ENCODE data around the gene COA8. TPM values are rescaled to one million over a fixed set of nuclear protein-coding genes. Genes with fewer than 3 reads are reported as not detected.
A peak's percentile ranks its signal among the peaks of the same experiment; 100 is the strongest.

COA8 gene
- total RNA-seq, 2 experiments from 2014 or later: 28.3 to 34.3 TPM

GRCh38 chr14:103540821-103541708 lies 21.7 kb upstream of the COA8 start:
- no peaks in the 10 kb centered on the region for H3K4me1 Mint-ChIP-seq (ENCODE audit: low read depth)
- no peaks in the 10 kb centered on the region for H3K27me3 Mint-ChIP-seq (ENCODE audit: low read depth)
- H3K4me3 Mint-ChIP-seq: no peak overlapping the region
- ChIA-PET CTCF (no interaction called here), POLR2A (no interaction called here)
- DNase-seq: no peak
- H3K36me3 Mint-ChIP-seq (ENCODE audit: low read depth): no peaks in the 10 kb centered on the region
- H3K27ac Mint-ChIP-seq: no peak overlapping the region
- ATAC-seq: no peak
- no peaks in the 10 kb centered on the region for H3K9me3 Mint-ChIP-seq (ENCODE audit: insufficient read depth)

DNA sequence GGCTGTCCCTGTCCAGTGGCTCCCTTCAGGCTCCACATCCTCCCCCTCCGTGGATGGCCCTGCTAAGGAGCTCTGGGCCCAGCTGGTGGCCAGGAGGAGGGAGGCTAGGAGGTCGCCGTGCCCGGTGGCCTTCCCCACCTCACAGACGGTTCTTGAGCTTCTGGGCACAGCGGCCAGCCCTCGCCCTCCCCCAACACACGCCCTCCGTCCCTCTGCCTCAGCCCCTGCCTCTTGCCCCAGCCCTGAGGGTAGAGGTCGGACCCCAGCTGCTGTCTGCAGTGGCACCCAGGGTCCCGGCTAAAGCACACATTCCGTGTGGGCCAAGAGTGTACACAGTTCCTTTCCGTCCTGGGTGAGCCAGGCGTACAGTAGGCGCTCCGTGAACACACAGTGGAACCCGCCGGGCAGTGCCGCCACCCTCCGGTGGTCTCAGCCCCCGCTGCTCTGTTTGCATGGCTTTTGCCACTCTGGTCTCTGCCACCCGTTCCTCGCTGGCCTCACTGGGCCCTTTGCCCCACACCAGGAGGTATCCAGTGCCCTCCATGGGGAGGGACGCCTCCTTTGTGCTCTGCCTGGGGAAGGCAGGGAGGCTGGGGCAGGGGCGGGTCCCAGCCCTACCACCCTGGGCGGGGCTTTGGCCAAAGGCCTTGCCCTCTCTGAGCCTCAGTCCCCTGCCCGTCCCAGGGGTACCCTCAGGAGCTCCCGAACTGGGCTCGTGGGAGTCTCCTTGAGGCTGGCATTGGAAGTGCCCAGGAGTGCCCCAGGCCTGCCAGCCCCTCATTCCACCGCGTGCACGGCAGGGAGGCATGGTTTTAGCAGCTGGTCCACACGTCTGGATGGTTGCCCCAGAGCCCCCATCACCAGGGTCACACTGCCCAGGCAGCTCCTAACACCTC lies 20.8 kb upstream of the COA8 start:
- Mint-ChIP-seq H3K4me3 (no peak overlapping the region), H3K27me3 (ENCODE audit: low read depth) (no peaks in the 10 kb centered on the region), H3K36me3 (ENCODE audit: low read depth) (no peaks in the 10 kb centered on the region), H3K27ac (no peak overlapping the region), H3K4me1 (ENCODE audit: low read depth) (no peaks in the 10 kb centered on the region), H3K9me3 (ENCODE audit: insufficient read depth) (no peaks in the 10 kb centered on the region)
- ChIA-PET CTCF (no interaction called here), POLR2A (no interaction called here)
- DNase-seq: no peak
- no peak for ATAC-seq

- no peaks in the 10 kb centered on the region for H3K36me3 Mint-ChIP-seq (ENCODE audit: low read depth)
- no peak overlapping the region for H3K4me3 Mint-ChIP-seq
- H3K9me3 Mint-ChIP-seq (ENCODE audit: insufficient read depth): no peaks in the 10 kb centered on the region
- H3K27ac Mint-ChIP-seq: no peak overlapping the region
- H3K4me1 Mint-ChIP-seq (ENCODE audit: low read depth): no peaks in the 10 kb centered on the region
- no peaks in the 10 kb centered on the region for H3K27me3 Mint-ChIP-seq (ENCODE audit: low read depth)
- DNase-seq (no peak), ATAC-seq (no peak)
- POLR2A ChIA-PET: no interaction called here
- CTCF ChIA-PET: interaction anchor here (1.3 kb wide), 1 partner anchor 24 kb away, joined by 3 read pairs; no protein-coding TSS in a partner anchor
These were observed 20.1 kb upstream of the COA8 start for GRCh38 chr14:103542605-103543088.

GRCh38 chr14:103543140-103543539 lies 19.6 kb upstream of the COA8 start:
- ATAC-seq (no peak), DNase-seq (no peak)
- ChIA-PET POLR2A (no interaction called here), CTCF (interaction anchor here (1.3 kb wide), 1 partner anchor 24 kb away, joined by 3 read pairs; no protein-coding TSS in a partner anchor)
- Mint-ChIP-seq H3K4me3 (no peak overlapping the region), H3K9me3 (ENCODE audit: insufficient read depth) (no peaks in the 10 kb centered on the region), H3K4me1 (ENCODE audit: low read depth) (no peaks in the 10 kb centered on the region), H3K36me3 (ENCODE audit: low read depth) (no peaks in the 10 kb centered on the region), H3K27me3 (ENCODE audit: low read depth) (no peaks in the 10 kb centered on the region), H3K27ac (no peak overlapping the region)

GRCh38 chr14:103543721-103544387 lies 18.9 kb upstream of the COA8 start:
- no peaks in the 10 kb centered on the region for H3K27me3 Mint-ChIP-seq (ENCODE audit: low read depth)
- ChIA-PET POLR2A (interaction anchor here (0.6 kb wide), 1 partner anchor 14 kb away, joined by 3 read pairs; no protein-coding TSS in a partner anchor), CTCF (interaction anchor here (1.3 to 3.7 kb wide), 2 partner anchors 25 to 44 kb away, joined by 3 to 18 read pairs; no protein-coding TSS in a partner anchor)
- ATAC-seq (no peak), DNase-seq (no peak)
- no peaks in the 10 kb centered on the region for H3K9me3 Mint-ChIP-seq (ENCODE audit: insufficient read depth)
- no peak overlapping the region for H3K4me3 Mint-ChIP-seq
- no peaks in the 10 kb centered on the region for H3K36me3 Mint-ChIP-seq (ENCODE audit: low read depth)
- H3K4me1 Mint-ChIP-seq (ENCODE audit: low read depth): no peaks in the 10 kb centered on the region
- no peak overlapping the region for H3K27ac Mint-ChIP-seq

- ATAC-seq: no peak
These were observed 18.2 kb upstream of the COA8 start for GRCh38 chr14:103544388-103545218.

DNA sequence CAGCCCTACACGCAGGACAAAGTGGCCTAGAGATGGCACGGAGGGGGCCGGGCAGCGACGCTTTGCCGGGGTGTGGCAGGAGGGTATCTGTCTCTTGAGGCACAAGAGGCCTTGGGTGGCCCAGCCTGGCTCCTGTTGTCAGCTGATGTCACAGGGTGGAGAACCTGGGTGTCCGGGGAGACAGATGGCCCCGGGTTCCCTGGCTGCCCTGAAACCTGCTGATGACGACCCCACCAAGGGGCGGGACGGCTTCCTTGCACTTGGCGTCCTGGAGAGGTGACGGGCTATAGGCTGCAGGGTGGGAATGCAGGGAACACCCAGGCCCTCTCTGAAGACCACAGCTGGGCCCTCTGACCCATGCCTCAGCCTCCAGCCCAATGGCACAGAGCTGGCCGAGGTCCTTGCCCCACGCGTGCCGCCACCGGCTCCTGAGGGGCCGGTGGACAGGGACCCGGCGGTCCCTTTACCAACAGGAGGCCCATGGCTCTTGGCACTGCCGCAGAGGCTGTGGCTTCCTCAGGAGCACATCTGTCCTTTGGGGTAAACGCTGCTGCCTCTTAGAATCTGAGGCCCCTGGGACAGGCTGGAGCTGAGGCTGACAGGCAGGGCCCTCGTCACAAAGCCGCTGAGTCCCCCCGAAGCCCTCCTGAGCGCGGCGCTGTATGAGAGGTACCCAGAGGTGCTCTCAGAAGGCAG lies 17.4 kb upstream of the COA8 start:
- POLR2A ChIA-PET: interaction anchor here (1.4 kb wide), 1 partner anchor 9 kb away, joined by 5 read pairs; no protein-coding TSS in a partner anchor
- DNase-seq (no peak), ATAC-seq (no peak)
- Mint-ChIP-seq H3K4me1 (ENCODE audit: low read depth) (no peaks in the 10 kb centered on the region), H3K9me3 (ENCODE audit: insufficient read depth) (no peaks in the 10 kb centered on the region), H3K4me3 (no peak overlapping the region), H3K27me3 (ENCODE audit: low read depth) (no peaks in the 10 kb centered on the region), H3K36me3 (ENCODE audit: low read depth) (no peaks in the 10 kb centered on the region), H3K27ac (no peak overlapping the region)
- CTCF ChIA-PET: interaction anchor here (2.2 to 3.7 kb wide), 2 partner anchors 26 to 46 kb away, joined by 9 to 18 read pairs; no protein-coding TSS in a partner anchor

More at GRCh38 chr14:103544388-103545218, 18.2 kb upstream of the COA8 start:
- no peak overlapping the region for H3K27ac Mint-ChIP-seq
- no peaks in the 10 kb centered on the region for H3K9me3 Mint-ChIP-seq (ENCODE audit: insufficient read depth)
- CTCF ChIA-PET: interaction anchor here (2.2 to 3.7 kb wide), 2 partner anchors 26 to 45 kb away, joined by 9 to 18 read pairs; no protein-coding TSS in a partner anchor
- no peaks in the 10 kb centered on the region for H3K27me3 Mint-ChIP-seq (ENCODE audit: low read depth)
- no peaks in the 10 kb centered on the region for H3K4me1 Mint-ChIP-seq (ENCODE audit: low read depth)
- no peak overlapping the region for H3K4me3 Mint-ChIP-seq
- no peaks in the 10 kb centered on the region for H3K36me3 Mint-ChIP-seq (ENCODE audit: low read depth)
- DNase-seq: no peak
- POLR2A ChIA-PET: interaction anchor here (0.6 to 1.4 kb wide), 2 partner anchors 10 to 15 kb away, joined by 3 to 5 read pairs; no protein-coding TSS in a partner anchor

GRCh38 chr14:103545915-103546651 lies 16.7 kb upstream of the COA8 start:
- ATAC-seq: no peak

DNA sequence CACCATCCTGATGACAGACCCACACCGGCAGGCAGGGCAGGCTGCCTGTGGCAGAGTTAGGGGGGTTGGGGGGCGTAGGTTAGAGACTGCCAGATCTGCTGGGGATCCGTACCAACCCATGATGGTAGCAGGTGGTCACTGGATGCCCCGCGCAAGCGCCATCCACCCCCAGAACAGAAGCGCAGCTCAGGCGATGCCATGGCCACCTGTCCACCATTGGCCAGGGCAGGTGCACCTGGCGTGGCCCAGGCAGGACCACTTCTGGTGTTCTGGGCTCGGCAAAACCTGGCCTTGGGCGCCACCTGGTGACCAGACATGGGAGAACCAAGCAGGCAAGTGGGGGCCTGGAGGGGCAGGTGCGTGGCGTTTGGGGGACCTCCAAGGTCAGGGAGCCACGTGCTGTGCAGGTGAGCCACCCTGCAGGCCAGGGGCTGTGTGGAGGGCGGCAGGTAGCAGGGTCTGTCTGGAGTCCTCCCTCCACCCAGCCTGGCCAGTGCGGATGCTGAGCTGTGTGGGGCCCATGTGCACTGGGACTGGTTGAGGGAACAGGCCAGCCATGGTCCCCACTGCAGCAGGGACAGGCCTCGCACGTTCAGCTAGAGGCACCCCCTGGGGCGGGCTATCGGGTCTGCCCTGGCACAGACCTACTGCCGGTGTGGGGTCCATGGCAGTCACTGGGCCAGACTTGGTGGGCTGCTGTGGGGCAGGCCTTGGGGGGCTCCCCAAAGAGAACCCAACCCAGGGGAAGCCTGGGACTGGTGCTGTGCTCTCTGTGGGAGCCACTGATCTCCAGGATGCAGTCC lies 15.9 kb upstream of the COA8 start:
- no peaks in the 10 kb centered on the region for H3K36me3 Mint-ChIP-seq (ENCODE audit: low read depth)
- no peak overlapping the region for H3K4me3 Mint-ChIP-seq
- no peaks in the 10 kb centered on the region for H3K27me3 Mint-ChIP-seq (ENCODE audit: low read depth)
- POLR2A ChIA-PET: no interaction called here
- no peaks in the 10 kb centered on the region for H3K4me1 Mint-ChIP-seq (ENCODE audit: low read depth)
- ATAC-seq (peak; percentile 71), DNase-seq (peak; percentile 83)
- no peaks in the 10 kb centered on the region for H3K9me3 Mint-ChIP-seq (ENCODE audit: insufficient read depth)
- H3K27ac Mint-ChIP-seq: no peak overlapping the region
- CTCF ChIA-PET: interaction anchor here (0.6 to 3.7 kb wide), 8 partner anchors 10 to 52 kb away, joined by 3 to 18 read pairs (median 4); no protein-coding TSS in a partner anchor

More at GRCh38 chr14:103545915-103546651, 16.7 kb upstream of the COA8 start:
- H3K4me1 Mint-ChIP-seq (ENCODE audit: low read depth): no peaks in the 10 kb centered on the region
- no peak for DNase-seq
- ChIA-PET POLR2A (interaction anchor here (1.4 kb wide), 1 partner anchor 9 kb away, joined by 5 read pairs; no protein-coding TSS in a partner anchor), CTCF (interaction anchor here (0.6 to 3.7 kb wide), 3 partner anchors 25 to 47 kb away, joined by 3 to 18 read pairs (median 9); no protein-coding TSS in a partner anchor)
- no peaks in the 10 kb centered on the region for H3K36me3 Mint-ChIP-seq (ENCODE audit: low read depth)
- H3K27ac Mint-ChIP-seq: no peak overlapping the region
- H3K27me3 Mint-ChIP-seq (ENCODE audit: low read depth): no peaks in the 10 kb centered on the region
- H3K4me3 Mint-ChIP-seq: no peak overlapping the region
- H3K9me3 Mint-ChIP-seq (ENCODE audit: insufficient read depth): no peaks in the 10 kb centered on the region
